Effector CD4-positive, alpha-beta T cell (primary cell): ENCODE results near the gene RGS3.

Source experiments
- DNase-seq: peaks from one replicate; pipeline ENCODE4 v3.0.0-alpha.2; 2020

RGS3 gene

DNA sequence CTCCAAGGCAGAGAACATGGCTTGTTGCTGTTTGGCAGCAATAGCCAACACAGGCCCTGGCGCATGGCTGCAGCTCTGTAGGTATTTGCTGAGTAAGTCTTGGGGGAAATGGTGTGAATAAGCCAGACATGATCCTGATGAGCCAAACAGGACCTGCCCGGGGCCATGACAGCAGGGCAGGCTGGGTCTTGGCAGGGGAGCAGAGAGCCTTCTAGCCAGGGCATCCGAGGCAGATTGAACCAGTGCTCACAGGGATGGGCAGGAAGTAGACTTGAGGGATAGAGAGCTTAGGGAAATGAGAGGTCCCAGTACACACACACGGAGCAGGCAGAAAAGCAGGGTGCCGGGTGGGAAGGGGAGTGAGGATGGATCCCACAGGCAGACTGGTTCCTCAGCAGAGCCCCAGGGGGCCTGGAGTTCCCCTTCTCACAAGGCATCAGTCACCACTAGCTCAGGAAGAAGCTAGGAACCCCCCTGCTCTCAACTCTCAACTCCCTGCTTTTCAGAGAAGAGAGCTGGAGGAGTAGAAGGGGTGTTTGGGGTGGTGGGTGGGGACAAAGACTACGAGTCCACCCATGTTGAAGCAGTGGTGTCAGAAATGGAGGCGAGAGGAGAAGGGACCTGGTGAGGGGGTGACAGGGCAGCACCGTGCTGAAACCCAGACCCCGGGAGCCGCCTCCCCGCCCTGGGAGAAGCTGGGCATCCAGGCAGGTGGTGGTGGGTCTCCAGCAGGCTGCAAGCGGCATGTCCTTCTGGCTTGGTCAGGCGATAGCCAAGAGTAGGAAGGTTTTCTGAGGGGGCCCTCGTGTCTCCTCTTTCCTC is 111.1 kb downstream of the RGS3 start:
- DNase-seq, result no peak

- DNase-seq, result no peak
Measured at GRCh38 chr9:113577525-113578261, 114.2 kb downstream of the RGS3 start.

- DNase-seq, result no peak
Measured at GRCh38 chr9:113578279-113578865, 114.8 kb downstream of the RGS3 start.

GRCh38 chr9:113578882-113579282 is 115.4 kb downstream of the RGS3 start:
- peak; percentile 69 for DNase-seq

DNA sequence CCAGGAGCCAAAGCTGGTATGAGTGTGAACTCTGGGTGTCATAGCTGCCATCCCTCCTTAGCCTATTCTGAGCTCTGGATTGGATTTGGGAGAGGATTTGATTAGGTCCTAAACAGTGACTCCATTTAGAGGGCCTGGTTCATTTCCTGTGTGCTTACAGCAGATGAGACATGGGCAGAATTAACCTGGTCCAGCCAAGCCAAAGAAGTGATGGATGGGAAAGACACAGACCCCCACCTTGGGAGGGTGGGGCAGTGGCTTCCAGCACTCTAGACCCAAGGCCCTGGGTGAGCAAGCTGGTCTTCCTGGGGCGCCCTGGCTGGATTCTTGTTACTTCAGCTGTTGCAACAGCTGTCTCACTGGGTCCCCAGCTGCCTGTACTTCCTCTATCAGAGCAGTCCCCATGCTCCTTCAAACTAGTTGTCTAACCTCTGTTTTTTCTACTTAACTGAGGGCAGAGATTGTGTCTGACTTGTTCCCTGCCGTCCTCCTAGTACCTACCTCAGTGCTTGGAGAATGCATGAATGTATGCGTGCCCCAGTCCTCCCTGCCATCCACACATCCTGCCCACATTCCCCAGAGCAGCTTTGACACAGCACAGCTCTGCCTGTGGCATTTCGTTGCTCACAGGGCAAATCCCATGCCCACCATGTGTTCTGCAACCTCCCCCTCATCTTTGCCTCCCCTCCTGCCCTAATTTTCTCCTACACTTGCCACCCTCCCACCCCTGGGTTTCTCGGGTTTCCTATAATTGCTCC is 115.9 kb downstream of the RGS3 start:
- peak; percentile 9 for DNase-seq

GRCh38 chr9:113580041-113580953 is 116.8 kb downstream of the RGS3 start:
- peak; percentile 18 for DNase-seq

- DNase-seq, result no peak
Measured at GRCh38 chr9:113580954-113581311, 117.4 kb downstream of the RGS3 start.

DNA sequence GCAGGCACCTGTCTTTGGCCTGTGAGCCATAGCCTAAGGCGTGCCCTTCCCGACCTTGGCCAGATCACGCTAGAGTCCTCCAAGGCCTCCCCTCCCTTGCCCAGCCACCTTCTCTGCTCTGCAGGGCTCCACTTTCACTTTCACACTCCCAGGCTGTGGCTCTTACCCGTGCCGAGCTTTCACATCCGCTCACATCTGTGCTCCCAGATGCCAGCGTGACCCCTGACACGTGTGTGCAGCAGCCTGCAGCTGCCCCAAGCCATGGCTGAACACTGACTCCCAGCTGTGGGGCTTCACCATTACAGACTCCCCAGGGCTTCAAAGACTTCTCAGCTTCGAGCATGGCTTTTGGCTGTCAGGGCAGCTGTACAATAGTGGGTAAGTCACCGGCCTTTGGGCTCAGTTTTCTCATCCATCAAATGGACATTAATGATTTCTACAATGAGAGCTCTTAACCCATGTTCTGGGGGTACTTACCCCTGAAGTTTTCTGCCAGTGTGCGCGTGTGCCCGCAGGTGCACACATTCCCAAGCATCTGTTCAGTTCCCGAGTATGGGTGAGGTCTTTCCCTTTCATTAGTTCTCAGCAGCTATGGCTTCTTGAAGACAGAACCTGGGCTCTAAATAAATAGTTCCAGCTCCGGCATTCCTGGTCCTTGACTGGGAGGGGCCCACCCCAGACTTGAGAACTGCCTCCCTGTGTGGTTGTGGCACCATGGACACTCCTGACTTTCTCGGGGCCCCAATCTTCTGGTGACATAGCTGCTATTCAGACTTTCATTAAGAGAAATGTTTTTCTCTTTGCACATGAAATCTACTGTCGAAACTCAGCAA is 118.6 kb downstream of the RGS3 start:
- DNase-seq, result peak; percentile 58

- no peak for DNase-seq
Measured at GRCh38 chr9:113582698-113583200, 119.2 kb downstream of the RGS3 start.

- DNase-seq, result no peak
Measured at GRCh38 chr9:113583511-113584427, 120.2 kb downstream of the RGS3 start.

- no peak for DNase-seq
Measured at GRCh38 chr9:113584428-113585084, 121.0 kb downstream of the RGS3 start.

DNA sequence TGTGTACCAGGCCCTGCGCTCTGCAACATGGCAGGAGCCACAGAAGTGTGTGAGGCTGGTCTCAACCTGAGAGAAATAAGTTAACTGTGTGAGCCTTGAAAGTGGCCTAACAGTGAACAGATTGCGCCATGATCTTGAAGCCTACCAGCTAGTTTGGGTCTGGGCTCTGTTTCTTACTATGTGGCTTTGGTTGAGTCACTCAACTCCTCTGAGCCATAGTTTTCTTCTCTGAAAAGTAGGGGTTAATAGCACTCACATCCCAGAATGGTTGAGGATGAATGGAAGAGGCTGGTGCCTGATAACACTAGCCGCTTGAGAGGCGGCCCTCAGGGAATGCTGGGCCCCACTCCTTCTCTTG is 121.5 kb downstream of the RGS3 start:
- DNase-seq, result no peak

GRCh38 chr9:113585555-113585954 is 122.0 kb downstream of the RGS3 start:
- DNase-seq, result no peak

- no peak for DNase-seq
Measured at GRCh38 chr9:113587471-113588031, 124.0 kb downstream of the RGS3 start.

- no peak for DNase-seq
Measured at GRCh38 chr9:113588242-113588810, 124.8 kb downstream of the RGS3 start.

- DNase-seq, result no peak
Measured at GRCh38 chr9:113588936-113589335, 125.4 kb downstream of the RGS3 start.

GRCh38 chr9:113589407-113589806 is 125.9 kb downstream of the RGS3 start:
- no peak for DNase-seq

DNA sequence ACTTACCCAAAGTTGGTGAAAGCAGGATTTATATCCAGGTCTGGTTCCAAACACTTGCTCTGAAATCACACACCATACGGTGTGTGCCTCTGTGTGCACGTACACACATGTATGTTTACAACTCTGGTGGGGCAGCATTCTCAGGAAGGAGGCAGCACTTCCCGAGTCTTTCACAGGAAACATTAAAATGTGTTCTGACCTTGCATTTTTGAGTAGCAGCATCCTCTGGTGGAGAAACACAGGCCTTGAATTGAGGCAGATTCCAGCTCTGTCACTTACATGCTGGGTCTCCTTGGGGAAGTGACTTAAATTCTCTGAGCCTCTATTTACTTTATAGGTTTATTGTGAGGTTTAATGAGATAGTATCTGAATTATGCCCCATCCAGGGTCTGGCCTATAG is 126.4 kb downstream of the RGS3 start:
- no peak for DNase-seq

GRCh38 chr9:113590389-113590788 is 126.9 kb downstream of the RGS3 start:
- DNase-seq, result no peak
